Pulmonary artery endothelial cell (primary cell): Measurements from ENCODE around the gene MYRIP. TPM values are rescaled to one million over a fixed set of nuclear protein-coding genes. Genes with fewer than 3 reads are reported as not detected.
"Not testable (repeated sequence)": the region's sequence is repeated elsewhere in the genome, so short reads cannot be mapped to it uniquely, and the experiment has no call there.

ENCODE experiments used
- DNase-seq: peaks from one replicate; pipeline ENCODE4 v3.0.0-alpha.2; 2011; ENCODE audit warnings: low read depth, low spot score
- total RNA-seq: library from RNA; depleted of rRNA; stranded (reverse); fragments of >200 nt; gene quantifications from 2 replicates; pipeline ENCODE4 v1.2.3, GENCODE V29; 2014

MYRIP gene
- total RNA-seq, 1 donor from 2014 or later = 22.4 TPM

DNA sequence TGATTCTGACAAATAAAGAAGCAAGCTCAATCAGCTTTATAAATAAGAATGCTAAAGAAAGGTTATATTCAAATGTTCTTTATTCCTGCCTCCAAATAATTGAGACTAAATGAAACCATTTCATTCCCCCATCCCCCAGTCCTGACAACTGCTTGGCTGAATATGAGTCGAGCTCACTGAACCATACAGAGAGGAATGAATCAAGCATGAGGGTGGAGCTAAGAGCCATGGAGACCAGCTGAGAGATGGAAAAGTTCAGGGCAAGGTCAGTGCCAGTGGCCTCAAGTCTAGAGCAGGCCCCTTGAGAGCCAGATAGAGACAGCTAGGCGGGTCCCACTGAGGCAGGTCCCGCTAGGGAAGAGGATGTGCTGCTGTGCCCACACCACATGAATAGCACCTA lies 311.4 kb downstream of the MYRIP start:
- no peak for DNase-seq

DNA sequence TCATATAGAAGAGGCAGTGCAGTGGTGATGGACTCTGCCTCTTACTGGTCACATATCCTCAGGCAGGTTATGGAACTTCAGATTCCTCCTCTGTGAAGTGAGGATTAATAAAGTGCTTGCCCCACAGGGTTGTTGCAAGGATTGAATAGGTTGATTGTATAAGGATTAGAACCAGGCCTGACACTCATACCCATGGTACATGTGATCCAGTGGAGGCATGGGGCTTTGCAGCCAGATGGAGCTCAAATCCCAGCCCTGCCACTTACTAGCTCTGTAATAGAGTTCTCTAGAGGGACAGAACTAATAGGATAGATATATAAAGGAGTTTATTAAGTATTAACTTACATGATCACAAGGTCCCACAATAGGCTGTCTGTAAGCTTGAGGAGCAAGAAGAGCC lies 315.5 kb downstream of the MYRIP start:
- DNase-seq = no peak

GRCh38 chr3:40128166-40128565 lies 318.8 kb downstream of the MYRIP start:
- no peak for DNase-seq

- DNase-seq = no peak
Measured at GRCh38 chr3:40129510-40129909, 320.1 kb downstream of the MYRIP start.

DNA sequence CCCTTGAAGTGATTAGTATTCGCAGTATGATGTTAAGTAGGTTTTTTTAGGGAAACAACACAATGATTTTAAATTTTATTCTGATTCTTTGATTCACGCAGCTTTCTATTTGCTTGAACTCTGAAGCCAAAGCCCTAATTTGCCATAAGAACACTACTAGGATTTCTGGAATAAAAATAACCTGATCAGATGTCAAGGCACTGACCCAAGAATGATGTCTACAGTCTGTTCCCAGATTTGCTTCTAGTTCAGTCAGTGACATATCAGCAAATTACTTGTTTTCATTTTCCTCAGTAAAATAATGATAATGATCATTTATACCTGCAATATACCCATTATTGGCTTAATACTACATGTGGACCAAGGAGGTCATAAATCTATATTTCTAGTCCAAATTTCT lies 320.6 kb downstream of the MYRIP start:
- DNase-seq = no peak

GRCh38 chr3:40130721-40131120 lies 321.3 kb downstream of the MYRIP start:
- DNase-seq = no peak

DNA sequence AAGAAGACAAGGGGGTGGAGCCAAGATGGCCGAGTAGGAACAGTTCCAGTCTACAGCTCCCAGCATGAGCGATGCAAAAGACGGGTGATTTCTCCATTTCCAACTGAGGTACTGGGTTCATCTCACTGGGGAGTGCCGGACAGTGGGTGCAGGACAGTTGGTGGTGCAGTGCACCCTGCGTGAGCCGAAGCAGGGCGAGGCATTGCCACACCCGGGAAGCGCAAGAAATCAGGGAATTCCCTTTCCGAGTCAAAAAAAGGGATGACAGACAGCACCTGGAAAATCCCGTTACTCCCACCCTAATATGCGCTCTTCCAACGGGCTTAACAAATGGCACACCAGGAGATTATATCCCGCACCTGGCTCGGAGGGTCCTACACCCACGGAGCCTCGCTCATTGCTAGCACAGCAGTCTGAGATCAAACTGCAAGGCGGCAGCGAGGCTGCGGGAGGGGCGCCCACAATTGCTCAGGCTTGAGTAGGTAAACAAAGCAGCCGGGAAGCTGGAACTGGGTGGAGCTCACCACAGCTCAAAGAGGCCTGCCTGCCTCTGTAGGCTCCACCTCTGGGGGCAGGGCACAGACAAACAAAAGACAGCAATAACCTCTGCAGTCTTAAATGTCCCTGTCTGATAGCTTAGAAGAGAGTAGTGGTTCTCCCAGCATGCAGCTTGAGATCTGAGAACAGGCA lies 324.6 kb downstream of the MYRIP start:
- DNase-seq = not testable (repeated sequence)

GRCh38 chr3:40137591-40138295 lies 328.3 kb downstream of the MYRIP start:
- DNase-seq = no peak

DNA sequence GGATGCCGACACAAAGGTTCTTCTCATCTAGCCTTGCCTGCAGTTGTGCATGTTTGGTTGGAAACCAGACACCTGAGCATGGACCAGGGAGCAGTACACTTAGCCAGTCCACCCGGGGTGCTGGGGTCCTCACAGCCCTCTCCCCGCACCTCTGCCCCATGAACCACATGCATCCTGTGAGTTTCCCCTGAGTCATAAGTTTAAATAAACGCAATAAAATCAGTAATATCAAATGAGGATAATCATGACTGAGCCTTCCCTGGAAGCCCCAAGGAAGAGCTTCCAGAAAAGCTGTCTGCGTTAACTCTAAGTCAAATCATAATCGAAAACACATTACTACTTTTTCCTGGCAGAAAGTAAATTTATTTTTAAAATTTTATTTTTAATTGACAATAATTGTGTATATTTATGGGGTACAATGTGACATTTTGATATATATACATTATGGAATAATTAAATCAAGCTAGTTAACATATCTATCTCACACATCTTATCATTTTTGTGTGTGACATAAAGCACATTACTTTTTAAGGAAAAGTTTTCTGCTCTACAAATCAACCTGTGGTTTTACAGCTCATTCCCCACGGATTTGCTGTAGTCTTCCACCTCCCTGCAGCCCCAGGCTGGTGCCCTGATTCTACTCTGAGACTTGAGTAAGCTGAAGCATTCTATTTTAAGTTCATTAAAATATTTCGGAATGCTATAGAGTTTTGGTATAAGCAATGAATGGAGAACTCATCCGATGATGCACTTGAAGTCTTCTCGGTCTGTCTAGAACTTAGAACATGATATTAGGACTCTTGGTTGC lies 334.1 kb downstream of the MYRIP start:
- DNase-seq = no peak

- DNase-seq = no peak
Measured at GRCh38 chr3:40148827-40149226, 339.4 kb downstream of the MYRIP start.

GRCh38 chr3:40152482-40153133 lies 343.2 kb downstream of the MYRIP start:
- no peak for DNase-seq

DNA sequence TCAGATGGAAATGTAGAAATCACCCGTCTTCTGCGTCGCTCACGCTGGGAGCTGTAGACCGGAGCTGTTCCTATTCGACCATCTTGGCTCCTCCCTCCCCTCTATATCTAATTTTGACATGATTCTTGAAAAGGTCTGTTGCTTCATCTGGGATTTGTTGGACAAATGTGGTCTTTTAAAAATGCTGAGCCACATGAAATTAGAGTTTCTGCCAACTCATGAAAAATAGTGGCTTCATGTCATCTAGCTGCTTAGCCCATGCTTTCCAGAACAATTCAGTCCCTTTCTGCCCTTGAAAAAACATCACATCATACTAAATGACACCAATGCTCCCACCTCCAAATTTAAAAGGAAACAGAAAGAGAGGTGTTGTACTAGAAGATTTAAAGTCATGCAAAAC lies 351.5 kb downstream of the MYRIP start:
- no peak for DNase-seq

DNA sequence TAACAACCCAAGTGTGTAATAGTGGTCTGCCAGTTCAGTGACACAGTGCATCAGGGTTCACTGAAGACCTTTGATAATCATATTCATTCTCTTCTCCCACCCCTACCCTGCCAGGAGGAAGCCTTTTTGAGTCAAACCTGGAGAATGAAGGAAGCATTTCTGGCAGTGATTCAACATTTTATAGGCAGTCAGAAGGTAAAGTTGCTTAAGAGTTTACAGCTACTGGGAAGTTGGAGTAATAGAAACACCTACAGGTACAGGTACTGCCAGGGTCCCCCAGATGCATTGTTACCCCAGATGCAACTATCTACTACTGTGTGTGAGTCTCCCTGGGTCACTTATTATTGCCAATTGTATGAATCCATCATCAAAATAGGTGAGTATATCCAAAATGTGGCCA lies 353.2 kb downstream of the MYRIP start:
- DNase-seq = no peak

- no peak for DNase-seq
Measured at GRCh38 chr3:40166997-40167396, 357.6 kb downstream of the MYRIP start.

DNA sequence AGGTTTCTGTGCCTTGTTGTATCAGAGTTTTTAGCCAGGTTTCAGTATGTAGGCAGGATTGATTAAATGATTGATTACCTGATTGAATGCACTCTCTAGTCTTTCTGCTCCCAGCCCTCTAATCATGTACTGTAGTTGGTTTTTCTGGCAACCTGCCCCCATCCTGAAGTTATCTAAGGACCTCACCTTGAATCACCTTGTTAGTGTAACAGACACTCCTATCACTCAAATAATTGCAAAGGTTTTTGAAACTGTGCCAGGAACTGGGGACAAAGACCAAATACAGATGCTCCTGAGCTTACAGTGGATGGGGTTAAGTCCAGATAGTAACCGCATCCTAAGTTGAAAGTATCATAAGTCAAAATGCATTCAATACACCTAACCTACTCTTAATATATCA lies 358.5 kb downstream of the MYRIP start:
- DNase-seq = no peak

- no peak for DNase-seq
Measured at GRCh38 chr3:40169983-40170382, 360.6 kb downstream of the MYRIP start.

GRCh38 chr3:40170395-40170794 lies 361.0 kb downstream of the MYRIP start:
- DNase-seq = no peak

- no peak for DNase-seq
Measured at GRCh38 chr3:40172560-40172959, 363.2 kb downstream of the MYRIP start.

DNA sequence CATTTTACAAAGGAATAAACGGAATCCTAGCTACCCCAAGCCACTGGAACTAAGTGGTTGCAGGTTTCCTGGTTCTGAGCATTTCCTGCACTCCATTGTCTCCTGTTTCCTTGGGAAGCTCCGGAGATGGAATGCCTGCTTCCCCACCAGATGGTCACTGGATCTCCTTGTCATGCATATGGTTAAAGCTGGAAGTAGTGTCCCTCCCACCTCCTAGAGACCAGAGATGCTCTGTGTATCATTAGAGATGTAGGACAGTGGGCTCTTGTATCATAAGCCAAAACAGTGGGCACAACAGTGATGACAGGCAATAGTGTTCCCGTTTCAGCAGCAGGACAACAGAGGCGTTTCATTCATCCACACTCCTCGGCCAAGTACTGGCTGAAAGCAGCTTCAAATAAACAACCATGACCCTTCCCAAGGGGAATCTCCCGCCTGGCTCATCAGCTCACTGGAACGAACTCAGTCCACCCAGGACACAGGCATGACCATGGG lies 363.9 kb downstream of the MYRIP start:
- DNase-seq = no peak

DNA sequence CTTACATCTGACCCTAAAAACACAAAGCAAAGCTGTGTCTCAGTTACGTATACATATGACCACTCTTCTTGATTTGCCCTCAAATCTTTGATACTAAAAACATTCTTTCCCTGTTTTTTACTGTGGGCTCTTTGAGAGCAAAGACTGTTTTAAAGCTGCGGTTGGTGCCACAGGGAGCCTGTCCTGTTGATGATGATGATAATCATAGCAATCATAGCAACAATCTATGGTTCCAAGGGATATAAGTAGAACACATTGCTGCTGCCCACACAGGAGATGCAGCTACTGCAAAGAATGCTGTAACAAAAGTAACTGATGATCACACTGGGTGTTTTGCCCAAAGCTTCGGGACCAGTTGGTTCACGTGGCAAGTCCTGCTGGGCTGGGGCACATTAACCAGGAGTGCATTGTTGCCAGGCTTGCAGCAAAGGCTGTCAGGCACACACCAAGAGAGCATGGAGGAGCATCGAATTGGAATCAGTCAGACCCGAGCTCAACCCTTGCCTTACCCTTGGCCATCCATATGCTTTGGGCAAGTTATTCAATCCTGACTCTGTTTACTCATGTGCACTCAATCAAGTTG lies 368.7 kb downstream of the MYRIP start:
- DNase-seq = no peak

DNA sequence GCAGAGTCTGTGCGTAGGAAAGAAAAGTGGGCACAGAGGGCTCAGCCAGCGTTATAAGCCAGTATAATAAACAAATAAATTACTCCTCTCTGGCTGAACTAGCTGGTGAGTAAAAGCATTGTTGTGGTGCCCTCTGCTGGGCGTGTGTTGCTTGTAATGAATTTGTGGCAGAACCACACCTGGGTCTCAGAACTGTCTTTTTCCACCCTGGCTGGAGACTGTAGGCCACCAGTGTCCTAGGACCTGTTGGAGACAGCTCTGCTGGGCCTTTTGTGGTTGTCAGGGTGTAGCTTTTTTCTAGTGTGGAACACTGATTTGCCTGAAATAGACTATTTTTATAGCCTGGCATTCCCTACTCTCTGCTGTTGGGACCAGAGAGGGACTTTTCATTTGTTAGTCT lies 369.6 kb downstream of the MYRIP start:
- DNase-seq = peak; percentile 27
